Heart right ventricle (tissue), 16 donors: ENCODE data around the gene IRF1. TPM values are rescaled to one million over a fixed set of nuclear protein-coding genes. Genes with fewer than 3 reads are reported as not detected.

Experiments
- ATAC-seq, 8 donors: fragments of 200-7000 bp; cut with Tn5 transposase; one replicate each; pipeline ENCODE4 v1.9.1; 2020; ENCODE audit warnings: mild to moderate bottlenecking in 8 of 8, moderate library complexity in 8 of 8, moderate number of reproducible peaks in 1 of 8
- DNase-seq, 2 donors: peaks; one replicate each; pipeline ENCODE4 v3.0.0-alpha.2; 2020
- H3K27ac ChIP-seq, 10 donors: fragments of 200-600 bp; sonication (generic) in 2 of 10; one replicate each; pipeline versions ENCODE4 v1.5.0 to v1.8.0; 2020 to 2022; ENCODE audit warnings: mild to moderate bottlenecking in 3 of 10
- H3K27me3 ChIP-seq, 7 donors: fragments of 200-600 bp; one replicate each; pipeline ENCODE4 v1.8.0; 2021 to 2022; ENCODE audit warnings: mild to moderate bottlenecking in 2 of 7
- H3K36me3 ChIP-seq, 9 donors: fragments of 200-600 bp; sonication (generic) in 1 of 9; one replicate each; pipeline versions ENCODE4 v1.5.0 to v1.8.0; 2020 to 2022; ENCODE audit warnings: mild to moderate bottlenecking in 2 of 9
- H3K4me1 ChIP-seq, 9 donors: fragments of 200-600 bp; sonication (generic) in 1 of 9; one replicate each; pipeline versions ENCODE4 v1.5.0 to v1.8.0; 2020 to 2022; ENCODE audit warnings: mild to moderate bottlenecking in 4 of 9
- H3K4me3 ChIP-seq, 10 donors: fragments of 200-600 bp; sonication (generic) in 2 of 10; one replicate each; pipeline versions ENCODE4 v1.5.0 to v1.8.0; 2020 to 2022; ENCODE audit warnings: mild to moderate bottlenecking in 7 of 10, moderate library complexity in 2 of 10
- H3K9me3 ChIP-seq, 11 donors: fragments of 200-600 bp in 10 of 11; sonication (generic) in 2 of 11; one replicate each; pipeline versions ENCODE4 v1.5.0 to v1.8.0; 2013 to 2022; ENCODE audit warnings: mild to moderate bottlenecking in 2 of 11, control low read depth in 1 of 11, moderate library complexity in 1 of 11
- CTCF ChIP-seq, 9 donors: fragments of 200-600 bp; sonication (generic) in 2 of 9; IDR thresholded peaks; one replicate each; pipeline versions ENCODE4 v1.5.0 to v1.8.0; 2021 to 2022; ENCODE audit warnings: antibody characterized with exemption in 9 of 9, mild to moderate bottlenecking in 5 of 9, moderate library complexity in 1 of 9
- WGBS, 2 donors: extraction: QIAGEN DNeasy Blood & Tissue Kit; methylation state at CpG; one replicate each; pipeline ENCODE4 v1.1.7; 2013; ENCODE audit warnings: inconsistent platforms in 1 of 2; 5-methylcytosine and 5-hydroxymethylcytosine counted together
- intact Hi-C, 10 donors: fragments of 100-400 bp; cut with DNase I; formaldehyde crosslinking; loops; one replicate each; pipeline versions ENCODE4 v1.11.1 to v1.14.2; 2022
- polyA plus RNA-seq, 2 donors: library from polyadenylated mRNA; stranded (reverse); fragments of 200-250 nt; gene quantifications; one replicate each; pipeline ENCODE4 v1.2.3, GENCODE V29; 2013
- total RNA-seq, 10 donors: library from RNA; stranded (reverse); fragmentation: NEBNext Ultra II Directional in 3 of 10; extraction: Animal tissue kit (Norgen Biotek cat#: 25700) in 3 of 10; gene quantifications; one replicate each; pipeline versions ENCODE4 v1.2.1 to v1.2.4, GENCODE V29; 2021 to 2023
- donor health status: Arrhythmogenic right ventricular cardiomyopathy.
- donor health status: ischemic (EF 13 %, LVEDD 7.1; RV severe dilation, severe dysfunction).
- donor health status: healthy with polysubstance abuse.
- donor health status: DM: no; HTN: yes; CAD: no.
- donor health status: DM: no; HTN: no; CAD: no.
- donor health status: ischemic (EF 25% LVEDD 6.9; RV normal size, moderate dysfunction).
- donor health status: ischemic (EF 25% LVEDD 5.7; RV mildly dilated, moderate dysfunction).
- donor health status: healthy.
- donor health status: DM: yes; HTN: yes; CAD: no.
- donor health status: Ischemic cardiomyopathy.
- donor health status: ischemic (EF 35%, LVEDD 5.7; RV mildly dilated, moderate dysfunction).
- donor health status: nonischemic (EF 11% LVEDD 7.7; RV severe dilation, severe dysfunction).
- donor health status: DM: yes; HTN: yes; CAD: no.
- donor health status: PGD.
- donor health status: ischemic (EF 29% LVEDD 5.4; RV normal size, mild dysfunction).
- donor health status: nonischemic (EF 23%, LVEDD 6.1; RV moderate dilation, normal function).

IRF1 gene
- total and polyA plus RNA-seq, 12 donors = 8.6 to 146 (median 17.7) TPM

DNA sequence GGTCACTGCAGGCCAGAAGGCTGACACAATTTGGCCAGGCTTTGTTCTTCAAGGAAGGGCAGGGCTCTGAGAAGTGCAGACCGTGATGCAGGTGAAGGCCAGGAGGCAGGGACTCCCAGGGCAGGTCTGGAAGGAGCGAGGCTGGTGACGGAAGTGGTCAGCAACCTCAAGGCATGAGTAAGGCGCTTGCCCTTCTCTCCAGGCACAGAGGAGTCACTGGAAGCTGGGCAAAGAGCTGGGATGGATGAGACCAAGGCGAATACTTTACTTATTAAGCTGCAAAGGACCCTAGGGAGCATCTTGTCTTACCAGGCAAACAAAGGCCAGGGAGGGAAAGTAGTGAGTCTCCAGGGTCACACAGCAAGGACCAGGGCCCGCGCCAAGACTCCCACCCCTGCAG is 18.6 kb downstream of the IRF1 start:
- TF ChIP-seq CTCF (IDR thresholded peaks at IDR 0.05) = no peak
- Histone ChIP-seq H3K27ac (peak overlapping the region in 1 of 10 donors; percentile 82), H3K4me3 (no peak overlapping the region), H3K4me1 (peaks cover 23 to 99% (median 75%) of the 10 kb centered on the region in 9 donors), H3K36me3 (peaks cover 0 to 32% (median 0%) of the 10 kb centered on the region in 9 donors), H3K27me3 (no peaks in the 10 kb centered on the region), H3K9me3 (peaks cover 0 to 5% (median 0%) of the 10 kb centered on the region in 11 donors)
- ATAC-seq = no peak
- intact Hi-C loops = loop anchor here in 1 of 10 donors (2.0 kb wide), 1 partner anchor 15 kb away; no protein-coding TSS in a partner anchor
- WGBS, 2 donors = 90 to 97% methylated on average over 7 of the region's 7 CpGs
- DNase-seq = no peak

DNA sequence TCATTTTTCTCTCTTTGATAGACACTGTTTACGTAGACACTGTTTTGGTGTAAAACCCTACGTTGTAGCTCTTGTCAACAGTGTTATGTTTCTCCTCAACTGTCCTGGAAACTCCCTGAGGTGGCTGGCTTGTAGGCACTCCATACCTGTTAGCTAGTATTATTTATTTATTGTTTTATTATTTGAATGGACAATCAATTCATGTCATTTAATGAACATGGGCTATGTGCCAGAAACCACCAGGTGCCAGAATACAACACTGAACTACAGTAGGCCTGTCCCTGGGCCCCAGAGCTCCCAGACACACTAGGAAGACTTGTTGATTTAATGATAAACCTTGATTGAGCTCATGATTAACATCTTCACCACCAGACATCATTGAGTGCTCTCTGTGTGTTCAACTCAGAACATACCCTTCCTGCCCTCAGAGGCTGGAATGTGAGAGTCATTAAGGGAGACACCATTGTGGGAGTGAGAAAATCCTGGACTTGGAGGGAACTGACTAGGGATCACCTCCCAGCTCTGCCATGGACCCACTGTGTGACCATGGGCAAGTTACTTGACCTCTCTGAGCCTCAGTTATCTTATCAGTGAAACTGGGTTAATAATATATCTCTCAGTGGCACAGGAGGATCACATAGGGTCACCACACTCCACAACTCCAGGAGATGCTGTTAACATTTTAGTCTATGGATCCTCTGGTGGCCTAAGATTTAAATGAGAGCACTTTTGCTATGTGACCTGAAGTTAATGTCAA is 19.2 kb downstream of the IRF1 start:
- no peak overlapping the region for H3K4me3 ChIP-seq
- intact Hi-C loops = loop anchor here in 1 of 10 donors (2.0 kb wide), 1 partner anchor 15 kb away; no protein-coding TSS in a partner anchor
- peaks cover 0 to 5% (median 0%) of the 10 kb centered on the region in 11 donors for H3K9me3 ChIP-seq
- H3K27me3 ChIP-seq = no peaks in the 10 kb centered on the region
- peaks cover 23 to 100% (median 77%) of the 10 kb centered on the region in 9 donors for H3K4me1 ChIP-seq
- 90 to 96% methylated on average over 2 of the region's 2 CpGs for WGBS, 2 donors
- no peak for DNase-seq
- no peak for TF ChIP-seq CTCF (IDR thresholded peaks at IDR 0.05)
- H3K36me3 ChIP-seq = peaks cover 0 to 34% (median 0%) of the 10 kb centered on the region in 9 donors
- H3K27ac ChIP-seq = peak overlapping the region in 2 of 10 donors; percentile 17 to 82
- no peak for ATAC-seq

DNA sequence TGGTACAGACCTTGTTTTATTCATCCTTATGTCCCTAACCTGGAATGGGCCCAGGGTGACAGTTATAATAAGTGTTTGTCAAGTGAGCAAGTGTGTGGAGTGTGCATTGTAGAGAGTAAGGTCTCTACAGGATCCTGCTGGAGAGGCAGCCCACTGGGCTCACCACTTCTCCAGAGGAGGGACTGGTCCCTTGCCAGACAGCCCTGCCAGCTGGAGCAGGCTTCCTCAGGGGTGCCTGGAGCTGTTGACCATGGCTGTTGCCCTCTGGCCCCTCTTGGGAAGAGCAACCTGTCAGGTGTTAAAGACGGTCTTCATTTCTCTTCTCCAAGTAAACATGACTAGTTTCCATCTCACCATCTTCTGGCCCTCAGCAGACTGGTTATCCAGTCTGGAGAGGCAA is 20.0 kb downstream of the IRF1 start:
- no peaks in the 10 kb centered on the region for H3K27me3 ChIP-seq
- peaks cover 0 to 5% (median 0%) of the 10 kb centered on the region in 11 donors for H3K9me3 ChIP-seq
- no peak for TF ChIP-seq CTCF (IDR thresholded peaks at IDR 0.05)
- ATAC-seq = no peak
- peak overlapping the region in 1 of 10 donors; percentile 82 for H3K27ac ChIP-seq
- WGBS, 2 donors = 79 to 81% methylated on average over 1 of the region's 1 CpG
- no peak for DNase-seq
- H3K4me3 ChIP-seq = no peak overlapping the region
- intact Hi-C loops = loop anchor here in 1 of 10 donors (2.0 kb wide), 1 partner anchor 16 kb away; no protein-coding TSS in a partner anchor
- peaks cover 0 to 34% (median 0%) of the 10 kb centered on the region in 9 donors for H3K36me3 ChIP-seq
- H3K4me1 ChIP-seq = peaks cover 20 to 100% (median 77%) of the 10 kb centered on the region in 9 donors

DNA sequence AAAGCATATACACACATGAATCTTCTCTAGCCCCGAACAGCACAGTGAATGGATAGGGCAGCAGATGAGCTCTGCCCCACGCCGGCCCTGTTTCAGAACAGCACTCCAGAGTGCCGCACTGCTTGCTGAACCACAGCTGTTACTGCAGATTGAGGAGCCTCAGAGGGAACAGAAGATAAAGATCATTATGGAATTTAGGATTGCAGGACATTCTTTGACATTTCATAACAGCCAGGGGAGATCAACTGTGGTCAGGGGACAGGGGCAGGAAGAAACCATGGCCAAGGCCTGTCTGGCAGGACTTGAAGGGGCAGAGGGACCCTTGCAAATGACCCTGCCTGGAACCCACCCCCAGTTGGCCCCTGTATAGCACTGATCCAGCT is 20.6 kb downstream of the IRF1 start:
- ATAC-seq = peak in 1 of 8 donors; percentile 16
- peak overlapping the region in 1 of 10 donors; percentile 82 for H3K27ac ChIP-seq
- no peaks in the 10 kb centered on the region for H3K27me3 ChIP-seq
- intact Hi-C loops = loop anchor here in 1 of 10 donors (2.0 kb wide), 1 partner anchor 17 kb away; no protein-coding TSS in a partner anchor
- TF ChIP-seq CTCF (IDR thresholded peaks at IDR 0.05) = no peak
- peaks cover 0 to 35% (median 0%) of the 10 kb centered on the region in 9 donors for H3K36me3 ChIP-seq
- H3K9me3 ChIP-seq = peaks cover 0 to 5% (median 0%) of the 10 kb centered on the region in 11 donors
- H3K4me1 ChIP-seq = peaks cover 16 to 100% (median 77%) of the 10 kb centered on the region in 9 donors
- 74 to 85% methylated on average over 4 of the region's 4 CpGs for whole genome bisulfite sequencing, 2 donors
- no peak overlapping the region for H3K4me3 ChIP-seq
- DNase-seq = no peak
